GM21423 (cell line): ENCODE results near the gene TEX44.
"Not testable (repeated sequence)": the region's sequence is repeated elsewhere in the genome, so short reads cannot be mapped to it uniquely, and the experiment has no call there.

Experiments used
- ATAC-seq: cut with Tn5 transposase; IDR thresholded peaks from one replicate; pipeline ENCODE4 v1.9.1; 2021; ENCODE audit warnings: mild to moderate bottlenecking, moderate library complexity; ENCODE audit not compliant: unreplicated experiment

The TEX44 gene

GRCh38 chr2:231570915-231571314 lies 21.7 kb upstream of the TEX44 start:
- ATAC-seq = not testable (repeated sequence)

- ATAC-seq = no peak
Measured at GRCh38 chr2:231571661-231572191, 20.9 kb upstream of the TEX44 start.

- no peak for ATAC-seq
Measured at GRCh38 chr2:231573096-231573495, 19.6 kb upstream of the TEX44 start.

- ATAC-seq = no peak
Measured at GRCh38 chr2:231573698-231574421, 18.8 kb upstream of the TEX44 start.

- ATAC-seq = no peak
Measured at GRCh38 chr2:231575612-231576256, 16.9 kb upstream of the TEX44 start.

- no peak for ATAC-seq
Measured at GRCh38 chr2:231576465-231576864, 16.2 kb upstream of the TEX44 start.

- ATAC-seq = not testable (repeated sequence)
Measured at GRCh38 chr2:231578655-231579054, 14.0 kb upstream of the TEX44 start.

- no peak for ATAC-seq
Measured at GRCh38 chr2:231579560-231579959, 13.1 kb upstream of the TEX44 start.

GRCh38 chr2:231581328-231581727 lies 11.3 kb upstream of the TEX44 start:
- no peak for ATAC-seq

GRCh38 chr2:231583982-231584381 lies 8.7 kb upstream of the TEX44 start:
- ATAC-seq = no peak

GRCh38 chr2:231587744-231588143 lies 4.9 kb upstream of the TEX44 start:
- ATAC-seq = not testable (repeated sequence)

GRCh38 chr2:231589656-231590055 lies 3.0 kb upstream of the TEX44 start:
- ATAC-seq = no peak

GRCh38 chr2:231590614-231591013 lies 2.0 kb upstream of the TEX44 start:
- no peak for ATAC-seq

- ATAC-seq = no peak
Measured at GRCh38 chr2:231593666-231594065, 1.0 kb downstream of the TEX44 start.

- ATAC-seq = peak; percentile 70
Measured at GRCh38 chr2:231597014-231597611, 4.4 kb downstream of the TEX44 start.

- ATAC-seq = no peak
Measured at GRCh38 chr2:231597627-231598026, 5.0 kb downstream of the TEX44 start.

GRCh38 chr2:231600619-231601355 lies 8.1 kb downstream of the TEX44 start:
- ATAC-seq = no peak

GRCh38 chr2:231601356-231602229 lies 8.9 kb downstream of the TEX44 start:
- ATAC-seq = no peak

- no peak for ATAC-seq
Measured at GRCh38 chr2:231602859-231603467, 10.3 kb downstream of the TEX44 start.
